HG02840 (cell line): ENCODE data around the gene DUOX1.
A peak's percentile ranks its signal among the peaks of the same experiment; 100 is the strongest.

ENCODE experiments used
- ATAC-seq: cut with Tn5 transposase; IDR thresholded peaks from one replicate; pipeline ENCODE4 v1.9.1; 2021; ENCODE audit warnings: mild to moderate bottlenecking, moderate library complexity, moderate number of reproducible peaks; ENCODE audit not compliant: unreplicated experiment, low FRiP score

The DUOX1 gene

GRCh38 chr15:45139770-45140169, 10.0 kb downstream of the DUOX1 start:
- no peak for ATAC-seq

- no peak for ATAC-seq
Measured at GRCh38 chr15:45140557-45141250, 10.9 kb downstream of the DUOX1 start.

DNA sequence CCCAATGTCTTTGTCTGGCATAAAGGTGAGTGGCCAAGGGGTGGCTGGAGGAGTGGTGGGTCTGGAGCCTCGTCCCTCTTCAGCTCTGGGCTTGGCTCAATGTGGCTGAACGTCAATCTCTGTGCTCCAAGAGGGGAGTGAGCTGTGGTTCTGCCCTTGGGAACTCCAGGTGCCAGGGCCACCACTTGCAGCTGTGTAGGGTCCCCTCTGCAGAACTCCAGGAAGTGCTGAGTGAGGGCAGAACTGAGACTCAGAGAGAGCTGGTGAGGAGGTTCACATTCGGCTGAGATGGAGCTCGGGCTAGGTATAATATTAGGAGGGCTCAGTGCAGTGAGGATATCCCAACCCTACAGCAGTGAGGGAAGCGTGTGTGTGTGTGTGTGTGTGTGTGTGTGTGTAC, 11.6 kb downstream of the DUOX1 start:
- no peak for ATAC-seq

DNA sequence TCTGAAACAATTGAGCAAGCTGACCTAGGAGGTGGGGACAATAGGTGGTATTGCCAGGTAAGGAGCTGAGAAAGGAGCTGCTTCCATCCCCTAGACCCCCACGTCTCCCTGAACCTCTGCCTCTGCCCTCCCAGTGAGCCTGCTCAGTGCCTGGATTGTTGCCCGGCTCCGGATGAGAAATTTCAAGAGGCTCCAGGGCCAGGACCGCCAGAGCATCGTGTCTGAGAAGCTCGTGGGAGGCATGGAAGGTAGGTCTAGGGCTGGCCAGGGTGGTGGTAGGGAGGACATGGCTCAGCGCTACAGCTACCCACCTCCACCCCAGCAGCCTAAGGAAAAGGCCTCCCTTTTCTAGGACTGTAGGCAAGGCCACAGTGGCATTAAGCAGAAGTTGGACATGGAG, 13.3 kb downstream of the DUOX1 start:
- ATAC-seq: no peak

DNA sequence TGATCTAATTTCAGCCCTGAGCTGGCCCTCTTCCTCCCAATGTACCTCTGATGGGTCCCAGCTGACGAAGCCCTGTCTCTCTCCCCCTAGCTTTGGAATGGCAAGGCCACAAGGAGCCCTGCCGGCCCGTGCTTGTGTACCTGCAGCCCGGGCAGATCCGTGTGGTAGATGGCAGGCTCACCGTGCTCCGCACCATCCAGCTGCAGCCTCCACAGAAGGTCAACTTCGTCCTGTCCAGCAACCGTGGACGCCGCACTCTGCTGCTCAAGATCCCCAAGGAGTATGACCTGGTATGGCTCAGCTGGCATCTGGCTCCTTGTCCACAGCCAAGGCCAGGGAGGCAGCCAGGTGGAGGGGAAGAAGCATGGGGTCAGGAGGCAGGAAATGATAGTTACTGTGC, 14.2 kb downstream of the DUOX1 start:
- ATAC-seq: no peak

DNA sequence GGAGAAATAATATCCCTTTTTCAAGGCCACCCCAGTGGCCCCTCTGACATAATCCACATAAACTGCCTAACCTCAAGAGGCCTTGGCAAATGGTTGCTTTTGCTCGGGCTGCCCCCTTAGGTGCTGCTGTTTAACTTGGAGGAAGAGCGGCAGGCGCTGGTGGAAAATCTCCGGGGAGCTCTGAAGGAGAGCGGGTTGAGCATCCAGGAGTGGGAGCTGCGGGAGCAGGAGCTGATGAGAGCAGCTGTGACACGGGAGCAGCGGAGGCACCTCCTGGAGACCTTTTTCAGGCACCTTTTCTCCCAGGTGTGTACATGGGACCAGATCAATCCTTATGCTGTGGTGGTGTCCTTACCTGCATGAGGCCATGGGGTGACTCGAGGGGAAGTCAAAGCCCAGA, 15.0 kb downstream of the DUOX1 start:
- ATAC-seq: no peak

GRCh38 chr15:45146405-45146804, 16.6 kb downstream of the DUOX1 start:
- no peak for ATAC-seq

DNA sequence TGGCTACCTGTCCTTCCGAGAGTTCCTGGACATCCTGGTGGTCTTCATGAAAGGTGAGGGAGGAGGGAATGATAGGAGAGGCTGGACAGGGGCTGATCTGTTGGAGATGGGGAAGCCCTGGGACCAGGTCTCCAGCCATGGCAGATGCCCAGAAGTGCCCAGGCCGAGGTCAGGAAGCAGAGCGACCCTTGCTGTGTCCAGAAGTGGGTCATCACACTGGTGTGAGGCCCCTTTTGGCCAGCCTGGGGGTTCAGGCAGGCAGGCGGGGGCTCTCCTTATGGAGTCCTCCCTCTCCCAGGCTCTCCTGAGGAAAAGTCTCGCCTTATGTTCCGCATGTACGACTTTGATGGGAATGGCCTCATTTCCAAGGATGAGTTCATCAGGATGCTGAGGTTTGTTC, 17.8 kb downstream of the DUOX1 start:
- no peak for ATAC-seq

GRCh38 chr15:45148076-45149059, 18.6 kb downstream of the DUOX1 start:
- ATAC-seq: no peak

- ATAC-seq: no peak
Measured at GRCh38 chr15:45149060-45149459, 19.3 kb downstream of the DUOX1 start.

- no peak for ATAC-seq
Measured at GRCh38 chr15:45150481-45150880, 20.7 kb downstream of the DUOX1 start.

GRCh38 chr15:45150997-45151396, 21.2 kb downstream of the DUOX1 start:
- no peak for ATAC-seq

DNA sequence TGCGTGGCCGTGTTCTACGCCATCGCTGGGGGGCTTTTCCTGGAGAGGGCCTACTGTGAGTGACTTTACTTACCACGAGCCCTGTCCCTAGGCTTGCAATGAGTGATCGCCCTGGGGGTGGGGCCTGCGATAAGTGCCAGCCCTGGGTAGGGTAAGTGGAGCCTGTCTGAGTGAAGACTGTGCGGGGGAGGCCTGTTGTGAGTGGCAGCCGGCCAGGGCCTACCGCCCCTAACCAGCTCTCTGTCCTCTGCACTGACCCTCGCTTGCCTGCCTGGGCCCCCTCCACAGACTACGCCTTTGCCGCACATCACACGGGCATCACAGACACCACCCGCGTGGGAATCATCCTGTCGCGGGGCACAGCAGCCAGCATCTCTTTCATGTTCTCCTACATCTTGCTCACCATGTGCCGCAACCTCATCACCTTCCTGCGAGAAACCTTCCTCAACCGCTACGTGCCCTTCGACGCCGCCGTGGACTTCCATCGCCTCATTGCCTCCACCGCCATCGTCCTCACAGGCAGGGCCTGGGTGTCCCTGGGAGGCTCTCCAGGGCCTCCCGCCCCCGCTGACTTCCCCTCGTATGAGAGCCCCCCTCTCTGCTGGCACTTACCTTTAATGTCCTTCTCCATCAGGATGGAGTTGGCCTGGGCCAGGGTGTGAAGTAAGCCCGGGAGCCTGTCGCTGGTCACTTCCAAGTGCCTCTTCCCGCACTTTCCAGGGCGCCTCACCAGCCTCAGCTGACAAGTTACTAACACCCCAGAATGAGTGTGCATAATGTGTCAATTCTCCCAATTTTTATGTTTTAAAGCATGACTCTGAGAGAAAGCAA, 22.4 kb downstream of the DUOX1 start:
- ATAC-seq: no peak

DNA sequence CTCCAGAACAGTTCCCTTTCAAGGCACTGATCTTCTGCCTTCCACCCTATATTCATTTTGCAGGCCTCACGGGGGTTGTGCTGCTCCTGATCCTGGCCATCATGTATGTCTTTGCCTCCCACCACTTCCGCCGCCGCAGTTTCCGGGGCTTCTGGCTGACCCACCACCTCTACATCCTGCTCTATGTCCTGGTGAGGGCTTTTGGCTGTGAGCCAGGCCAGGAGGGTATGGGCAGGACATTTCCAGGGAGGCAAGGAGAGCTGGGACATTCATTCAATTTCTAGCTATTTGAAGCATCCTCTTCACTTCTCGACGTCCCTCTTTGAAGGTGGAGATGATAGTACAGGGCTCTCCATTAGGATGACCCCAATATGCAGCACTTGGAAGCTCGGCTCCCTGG, 25.9 kb downstream of the DUOX1 start:
- ATAC-seq: no peak

DNA sequence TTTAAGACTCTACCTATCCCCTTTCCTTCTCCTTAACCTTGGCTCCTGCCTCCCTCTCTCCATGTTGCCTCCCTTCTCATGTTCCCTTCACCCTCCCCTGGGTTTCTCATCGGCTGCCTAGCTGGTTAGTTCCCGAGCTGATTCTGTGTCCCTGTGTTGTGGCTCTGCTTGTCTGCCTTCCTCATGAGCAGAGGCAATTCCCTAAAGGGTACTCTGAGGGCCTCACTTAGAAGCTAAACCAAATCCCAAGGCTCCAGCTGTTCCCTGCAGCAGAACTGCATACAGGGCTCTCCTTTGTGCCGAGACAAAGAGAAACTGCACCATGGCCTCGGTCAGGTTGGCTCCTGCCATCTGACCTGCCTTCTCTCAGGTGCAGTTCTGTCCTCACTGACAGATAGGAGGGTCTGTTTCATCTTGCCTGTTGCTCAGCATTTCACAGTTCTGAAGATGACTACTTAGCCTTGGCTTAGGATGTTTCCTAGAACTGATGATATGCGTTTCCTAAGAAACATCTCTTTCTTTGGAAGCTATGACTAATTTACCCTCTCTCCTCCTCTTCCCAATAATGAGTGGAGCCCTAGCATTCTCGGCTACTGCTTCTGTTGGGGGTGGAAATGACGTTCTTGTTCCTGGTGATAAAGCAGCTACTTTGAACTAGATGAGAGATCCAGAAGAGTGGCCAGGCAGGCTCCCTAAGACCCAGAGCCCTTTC, 27.1 kb downstream of the DUOX1 start:
- no peak for ATAC-seq

DNA sequence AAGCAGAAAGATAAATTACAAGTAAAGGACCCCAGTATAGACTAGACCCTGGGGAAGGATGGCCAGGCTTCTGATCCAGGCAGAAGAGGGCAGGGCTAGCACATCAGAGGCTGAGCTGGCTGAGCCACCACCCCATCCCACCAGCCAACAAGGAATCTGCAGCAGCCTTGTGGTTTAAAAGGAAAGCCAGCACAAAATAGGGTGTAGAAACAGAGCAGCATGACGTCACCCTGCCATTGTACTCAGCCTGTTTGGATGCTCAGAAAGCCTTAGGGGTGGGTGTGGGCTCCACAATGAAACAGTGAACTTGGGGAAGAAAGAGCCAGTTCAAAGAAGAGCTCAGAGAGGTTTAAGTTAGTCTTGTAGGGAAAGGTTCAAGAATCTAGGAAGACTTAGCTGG, 28.2 kb downstream of the DUOX1 start:
- ATAC-seq: no peak

DNA sequence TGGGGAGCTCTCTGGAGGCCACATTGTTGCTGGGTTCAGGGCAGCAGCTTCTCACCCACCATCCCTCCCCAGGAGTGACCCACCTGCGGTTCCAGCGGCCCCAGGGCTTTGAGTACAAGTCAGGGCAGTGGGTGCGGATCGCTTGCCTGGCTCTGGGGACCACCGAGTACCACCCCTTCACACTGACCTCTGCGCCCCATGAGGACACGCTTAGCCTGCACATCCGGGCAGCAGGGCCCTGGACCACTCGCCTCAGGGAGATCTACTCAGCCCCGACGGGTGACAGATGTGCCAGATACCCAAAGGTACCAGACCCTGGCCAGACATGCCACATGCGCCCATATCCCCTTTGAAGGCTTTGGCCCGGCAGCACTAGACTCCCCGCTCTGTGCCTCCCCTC, 31.9 kb downstream of the DUOX1 start:
- ATAC-seq: no peak

- ATAC-seq: peak; percentile 42
Measured at GRCh38 chr15:45162771-45163507, 33.1 kb downstream of the DUOX1 start.

DNA sequence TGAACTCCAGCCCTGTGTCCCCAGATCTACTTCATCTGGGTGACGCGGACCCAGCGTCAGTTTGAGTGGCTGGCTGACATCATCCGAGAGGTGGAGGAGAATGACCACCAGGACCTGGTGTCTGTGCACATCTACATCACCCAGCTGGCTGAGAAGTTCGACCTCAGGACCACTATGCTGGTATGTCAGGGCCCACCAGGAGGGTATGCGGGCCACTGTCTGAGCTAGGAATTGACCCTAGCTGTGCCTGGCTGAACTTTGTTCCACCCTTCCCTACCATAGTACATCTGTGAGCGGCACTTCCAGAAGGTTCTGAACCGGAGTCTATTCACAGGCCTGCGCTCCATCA, 33.7 kb downstream of the DUOX1 start:
- no peak for ATAC-seq

- no peak for ATAC-seq
Measured at GRCh38 chr15:45164914-45165313, 35.1 kb downstream of the DUOX1 start.
